ENCODE data around the gene UFL1. TPM values are rescaled to one million over a fixed set of nuclear protein-coding genes. Genes with fewer than 3 reads are reported as not detected.

UFL1 gene
- total RNA-seq, 2 donors from 2014 or later, result 18.8 to 24.4 TPM

DNA sequence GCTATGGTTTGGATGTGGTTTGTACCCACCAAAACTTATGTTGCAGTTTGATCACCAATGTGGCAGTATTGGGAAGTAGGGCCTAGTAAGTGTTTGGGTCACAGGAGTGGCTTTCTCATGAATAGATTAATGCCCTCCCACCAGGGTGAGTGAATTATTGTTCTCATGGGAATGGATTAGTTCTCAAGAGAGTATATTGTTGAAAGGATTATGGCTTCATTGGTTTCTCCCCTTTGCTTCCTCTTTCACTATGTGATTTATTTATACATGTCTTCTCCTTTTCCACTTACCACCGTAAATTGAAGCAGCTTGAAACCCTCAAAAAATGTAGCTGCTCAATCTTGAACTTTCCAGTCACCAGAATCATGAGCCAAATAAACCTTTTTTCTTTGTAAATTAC lies 10.8 kb downstream of the UFL1 start:
- H3K4me1 ChIP-seq (ENCODE audit: control insufficient read depth, insufficient read depth, low read length), result no peaks in the 10 kb centered on the region
- Mint-ChIP-seq H3K36me3 (ENCODE audit: low read depth) (peaks cover 50% of the 10 kb centered on the region), H3K27me3 (ENCODE audit: insufficient read depth) (no peaks in the 10 kb centered on the region), H3K4me1 (peaks cover 4% of the 10 kb centered on the region), H3K9me3 (no peaks in the 10 kb centered on the region), H3K27ac (no peak overlapping the region), H3K4me3 (no peak overlapping the region)
- no peak for DNase-seq
- H3K9me3 ChIP-seq (ENCODE audit: control insufficient read depth, low read length), result peaks cover 10% of the 10 kb centered on the region
- H3K9ac ChIP-seq (ENCODE audit: extremely low read depth, low read length, poor library complexity, severe bottlenecking), result no peak overlapping the region
- H3K4me3 ChIP-seq (ENCODE audit: low read length), result no peak overlapping the region
- WGBS, 2 experiments (ENCODE audit: insufficient coverage in 1 of 2, insufficient read length in 1 of 2), result 96 to 100% methylated on average over 1 of the region's 1 CpG
- no peaks in the 10 kb centered on the region for H3K27me3 ChIP-seq (ENCODE audit: control insufficient read depth, insufficient read depth, low read length, poor library complexity, severe bottlenecking)
- no peak overlapping the region for H3K27ac ChIP-seq (ENCODE audit: low read depth, low read length)
- TF ChIP-seq, protein P1, sequence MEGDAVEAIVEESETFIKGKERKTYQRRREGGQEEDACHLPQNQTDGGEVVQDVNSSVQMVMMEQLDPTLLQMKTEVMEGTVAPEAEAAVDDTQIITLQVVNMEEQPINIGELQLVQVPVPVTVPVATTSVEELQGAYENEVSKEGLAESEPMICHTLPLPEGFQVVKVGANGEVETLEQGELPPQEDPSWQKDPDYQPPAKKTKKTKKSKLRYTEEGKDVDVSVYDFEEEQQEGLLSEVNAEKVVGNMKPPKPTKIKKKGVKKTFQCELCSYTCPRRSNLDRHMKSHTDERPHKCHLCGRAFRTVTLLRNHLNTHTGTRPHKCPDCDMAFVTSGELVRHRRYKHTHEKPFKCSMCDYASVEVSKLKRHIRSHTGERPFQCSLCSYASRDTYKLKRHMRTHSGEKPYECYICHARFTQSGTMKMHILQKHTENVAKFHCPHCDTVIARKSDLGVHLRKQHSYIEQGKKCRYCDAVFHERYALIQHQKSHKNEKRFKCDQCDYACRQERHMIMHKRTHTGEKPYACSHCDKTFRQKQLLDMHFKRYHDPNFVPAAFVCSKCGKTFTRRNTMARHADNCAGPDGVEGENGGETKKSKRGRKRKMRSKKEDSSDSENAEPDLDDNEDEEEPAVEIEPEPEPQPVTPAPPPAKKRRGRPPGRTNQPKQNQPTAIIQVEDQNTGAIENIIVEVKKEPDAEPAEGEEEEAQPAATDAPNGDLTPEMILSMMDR (conservative IDR thresholded peaks at IDR 0.05), result no peak
- peaks cover 71% of the 10 kb centered on the region for H3K36me3 ChIP-seq (ENCODE audit: control insufficient read depth, insufficient read depth, low read length)

DNA sequence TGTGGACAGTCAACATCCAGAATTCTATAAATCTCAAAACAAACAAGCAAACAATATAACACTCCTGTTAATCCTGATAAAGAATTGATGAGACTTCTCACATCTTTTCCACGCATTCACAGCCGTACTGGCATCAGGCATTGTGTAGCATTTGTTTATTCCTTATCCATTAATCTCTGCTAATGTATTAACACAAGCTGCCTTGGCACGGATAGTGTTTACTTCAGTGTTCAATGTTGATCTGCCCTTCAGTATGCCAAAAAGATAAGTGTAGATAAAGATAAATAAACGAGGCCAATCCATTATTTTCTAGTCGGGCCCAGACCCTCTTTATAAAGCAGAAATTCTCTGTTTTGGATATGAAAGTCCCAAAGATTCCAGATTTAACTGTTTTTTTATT lies 16.1 kb downstream of the UFL1 start:
- H3K27ac ChIP-seq (ENCODE audit: low read depth, low read length), result no peak overlapping the region
- H3K4me1 ChIP-seq (ENCODE audit: control insufficient read depth, insufficient read depth, low read length), result no peaks in the 10 kb centered on the region
- Mint-ChIP-seq H3K27ac (no peak overlapping the region), H3K4me1 (peaks cover 24% of the 10 kb centered on the region), H3K4me3 (no peak overlapping the region), H3K27me3 (ENCODE audit: insufficient read depth) (no peaks in the 10 kb centered on the region), H3K36me3 (ENCODE audit: low read depth) (peaks cover 20% of the 10 kb centered on the region), H3K9me3 (no peaks in the 10 kb centered on the region)
- H3K4me3 ChIP-seq (ENCODE audit: low read length), result no peak overlapping the region
- H3K9ac ChIP-seq (ENCODE audit: extremely low read depth, low read length, poor library complexity, severe bottlenecking), result no peak overlapping the region
- TF ChIP-seq, protein P1 (conservative IDR thresholded peaks at IDR 0.05), result no peak
- WGBS, 2 experiments (ENCODE audit: insufficient coverage in 1 of 2, insufficient read length in 1 of 2), result 87 to 91% methylated on average over 4 to 5 of the region's 5 CpGs
- H3K27me3 ChIP-seq (ENCODE audit: control insufficient read depth, insufficient read depth, low read length, poor library complexity, severe bottlenecking), result no peaks in the 10 kb centered on the region
- no peak for DNase-seq
- no peaks in the 10 kb centered on the region for H3K9me3 ChIP-seq (ENCODE audit: control insufficient read depth, low read length)
- H3K36me3 ChIP-seq (ENCODE audit: control insufficient read depth, insufficient read depth, low read length), result peaks cover 41% of the 10 kb centered on the region

DNA sequence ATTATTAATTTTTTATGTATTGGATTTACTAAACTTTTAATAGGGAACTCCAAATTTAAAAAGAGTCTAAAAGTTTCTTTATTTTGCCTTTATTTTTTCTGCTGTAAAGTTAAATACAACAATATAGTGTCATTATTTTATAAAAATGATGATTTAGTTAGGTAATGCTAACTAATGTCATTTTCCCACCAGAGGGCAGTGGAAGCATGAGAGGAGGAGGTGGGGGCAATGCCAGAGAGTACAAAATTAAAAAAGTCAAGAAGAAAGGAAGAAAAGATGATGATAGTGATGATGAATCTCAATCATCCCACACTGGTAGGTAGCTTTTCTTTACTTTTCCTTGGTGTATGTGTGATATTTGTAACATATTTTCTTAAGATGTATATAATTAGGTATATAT lies 21.1 kb downstream of the UFL1 start:
- DNase-seq, result no peak
- Mint-ChIP-seq H3K4me3 (no peak overlapping the region), H3K9me3 (no peaks in the 10 kb centered on the region), H3K27me3 (ENCODE audit: insufficient read depth) (no peaks in the 10 kb centered on the region), H3K4me1 (peaks cover 17% of the 10 kb centered on the region), H3K27ac (no peak overlapping the region), H3K36me3 (ENCODE audit: low read depth) (peaks cover 32% of the 10 kb centered on the region)
- Histone ChIP-seq H3K4me3 (ENCODE audit: low read length) (no peak overlapping the region), H3K36me3 (ENCODE audit: control insufficient read depth, insufficient read depth, low read length) (peaks cover 65% of the 10 kb centered on the region), H3K27ac (ENCODE audit: low read depth, low read length) (no peak overlapping the region), H3K9ac (ENCODE audit: extremely low read depth, low read length, poor library complexity, severe bottlenecking) (no peak overlapping the region), H3K4me1 (ENCODE audit: control insufficient read depth, insufficient read depth, low read length) (no peaks in the 10 kb centered on the region), H3K27me3 (ENCODE audit: control insufficient read depth, insufficient read depth, low read length, poor library complexity, severe bottlenecking) (no peaks in the 10 kb centered on the region), H3K9me3 (ENCODE audit: control insufficient read depth, low read length) (no peaks in the 10 kb centered on the region)
- TF ChIP-seq, protein P1 (conservative IDR thresholded peaks at IDR 0.05), result peak; percentile 76
